GDM1 (cell line): ENCODE data around the gene TMEM38A.
A peak's percentile ranks its signal among the peaks of the same experiment; 100 is the strongest.
"Not testable (repeated sequence)": the region's sequence is repeated elsewhere in the genome, so short reads cannot be mapped to it uniquely, and the experiment has no call there.

Source experiments
- DNase-seq: peaks from one replicate; lab custom pipeline; 2025; lab: John Stamatoyannopoulos, UW

TMEM38A gene

GRCh38 chr19:16676101-16676798 is 15.3 kb downstream of the TMEM38A start:
- no peak for DNase-seq

DNA sequence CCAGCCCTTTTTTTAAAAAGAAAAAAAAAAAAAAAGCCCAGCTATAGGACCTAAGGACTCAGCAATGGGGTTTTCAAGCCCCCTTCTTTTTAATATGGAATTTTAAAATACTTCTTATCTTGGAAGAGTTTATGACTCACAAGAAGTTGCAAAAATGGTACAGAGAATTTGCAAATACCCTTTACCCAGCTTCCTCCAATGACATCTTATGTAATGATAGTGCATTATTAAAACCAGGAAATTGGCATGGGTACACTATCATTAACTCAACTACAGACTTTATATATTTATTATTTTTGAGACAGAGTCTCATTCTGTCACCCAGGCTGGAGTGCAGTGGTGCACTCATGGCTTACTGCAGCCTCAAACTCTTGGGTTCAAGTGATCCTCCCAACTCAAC is 16.1 kb downstream of the TMEM38A start:
- no peak for DNase-seq

- no peak for DNase-seq
Observed at GRCh38 chr19:16678498-16678897, 17.6 kb downstream of the TMEM38A start.

DNA sequence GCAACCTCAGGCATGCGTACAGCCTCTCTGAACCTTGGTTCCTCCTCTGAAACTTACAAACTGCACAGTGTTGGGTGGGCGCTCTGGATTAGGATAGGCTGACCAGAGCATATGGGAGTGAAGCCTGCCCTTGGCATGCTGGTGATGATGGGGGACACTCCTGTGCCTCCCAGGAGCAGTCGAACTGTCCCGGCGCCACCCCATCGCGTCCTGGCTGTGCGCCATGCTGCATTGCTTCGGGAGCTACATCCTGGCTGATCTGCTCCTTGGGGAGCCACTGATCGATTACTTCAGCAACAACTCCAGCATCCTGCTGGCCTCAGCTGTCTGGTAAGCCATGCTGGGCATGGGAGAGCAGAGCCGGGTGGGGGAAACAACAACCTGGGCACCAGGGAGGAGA is 18.9 kb downstream of the TMEM38A start:
- DNase-seq = no peak

- DNase-seq = no peak
Observed at GRCh38 chr19:16682539-16682938, 21.6 kb downstream of the TMEM38A start.

- DNase-seq = no peak
Observed at GRCh38 chr19:16684216-16684615, 23.3 kb downstream of the TMEM38A start.

DNA sequence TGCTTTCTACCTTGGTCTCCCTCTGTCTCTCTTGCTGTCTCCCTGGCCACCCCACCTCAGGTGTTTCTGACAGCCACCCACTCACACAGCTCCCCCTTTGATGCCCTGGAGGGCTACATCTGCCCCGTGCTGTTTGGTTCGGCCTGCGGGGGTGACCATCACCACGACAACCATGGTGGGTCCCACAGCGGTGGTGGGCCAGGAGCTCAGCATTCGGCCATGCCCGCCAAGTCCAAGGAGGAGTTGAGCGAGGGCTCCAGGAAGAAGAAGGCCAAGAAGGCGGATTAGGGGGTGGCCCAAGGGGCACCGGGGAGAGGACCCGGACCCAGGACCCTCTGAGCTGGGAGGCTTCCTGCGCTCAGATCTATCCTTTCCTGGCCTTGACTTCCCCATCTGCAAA is 27.1 kb downstream of the TMEM38A start:
- DNase-seq = no peak

GRCh38 chr19:16698914-16699313 is 38.0 kb downstream of the TMEM38A start:
- DNase-seq = no peak

DNA sequence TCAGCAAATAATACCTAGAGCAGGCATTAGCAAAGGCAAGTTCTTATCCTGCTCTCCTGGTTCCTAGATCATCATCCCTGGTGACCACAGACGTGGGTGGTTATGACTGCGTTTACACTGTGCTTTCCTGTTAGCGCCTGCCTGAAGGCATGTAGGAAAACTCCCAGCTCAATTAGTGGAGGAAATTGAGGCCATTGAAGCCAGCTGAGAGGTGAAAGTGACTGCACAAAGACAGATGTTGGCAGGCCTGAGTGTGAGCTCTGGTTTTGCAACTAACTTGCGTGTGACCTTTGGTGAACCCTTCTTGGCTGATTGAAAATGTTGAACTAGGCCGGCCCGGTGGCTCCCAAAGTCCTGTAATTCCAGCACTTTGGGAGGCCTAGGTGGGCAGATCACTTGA is 41.2 kb downstream of the TMEM38A start:
- no peak for DNase-seq

DNA sequence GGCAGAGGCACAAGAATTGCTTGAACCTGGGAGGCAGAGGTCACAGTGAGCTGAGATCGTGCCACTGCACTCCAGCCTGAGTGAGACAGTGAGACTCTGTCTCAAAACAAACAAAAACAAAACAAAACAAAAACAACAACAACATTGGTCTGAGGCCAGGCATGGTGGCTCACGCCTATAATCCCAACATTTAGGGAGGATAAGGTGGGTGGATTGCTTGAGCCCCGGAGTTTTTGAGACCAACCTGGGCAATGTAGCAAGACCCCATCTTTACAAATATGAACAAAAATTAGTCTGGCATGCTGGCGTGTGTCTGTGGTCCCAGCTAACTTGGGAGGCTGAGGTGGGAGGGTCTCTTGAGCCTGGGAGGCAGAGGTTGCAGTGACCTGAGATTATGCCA is 42.7 kb downstream of the TMEM38A start:
- no peak for DNase-seq

GRCh38 chr19:16710870-16711269 is 49.9 kb downstream of the TMEM38A start:
- DNase-seq = not testable (repeated sequence)

DNA sequence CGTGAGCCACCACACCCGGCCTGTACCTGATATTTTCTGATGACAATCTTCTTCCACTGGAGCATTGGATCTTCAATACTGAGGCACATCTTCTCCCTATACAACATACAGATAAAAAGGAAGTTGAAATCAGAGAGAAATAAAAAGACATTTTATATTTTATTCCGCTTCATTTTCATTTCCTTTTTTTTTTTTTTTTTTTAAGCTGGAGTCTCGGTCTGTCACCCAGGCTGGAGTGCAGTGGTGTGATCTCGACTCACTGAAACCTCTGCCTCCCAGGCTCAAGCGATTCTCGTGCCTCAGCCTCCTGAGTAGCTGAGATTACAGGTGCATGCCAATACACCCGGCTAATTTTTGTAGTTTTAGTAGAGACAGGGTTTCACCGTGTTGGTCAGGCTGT is 51.4 kb downstream of the TMEM38A start:
- DNase-seq = not testable (repeated sequence)

DNA sequence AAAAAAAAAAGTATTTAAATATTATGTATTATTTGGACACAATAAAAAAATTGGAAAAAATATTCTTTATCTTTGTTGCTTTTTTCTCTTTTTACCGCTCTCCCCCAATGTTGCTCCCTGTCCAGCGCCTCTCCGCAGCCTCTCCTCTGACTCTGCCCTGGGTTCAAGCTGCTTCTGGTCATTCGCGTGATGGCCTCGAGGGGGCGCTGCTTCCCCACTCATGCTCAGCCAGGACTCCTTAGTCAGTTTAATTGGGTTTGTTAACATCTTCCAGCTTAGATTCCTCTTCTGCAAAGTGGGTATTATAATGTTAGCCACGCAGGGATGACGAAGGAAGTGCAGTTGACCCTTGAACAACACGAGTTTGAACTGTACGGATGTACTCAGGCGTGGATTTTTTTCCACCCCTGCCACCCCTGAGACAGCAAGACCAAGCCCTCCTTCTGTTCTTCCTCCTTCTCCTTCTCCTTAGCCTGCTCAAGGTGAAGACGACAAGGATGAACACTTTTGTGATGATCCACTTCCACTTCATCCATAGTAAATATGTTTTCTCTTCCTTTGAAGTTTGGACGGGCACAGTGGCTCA is 53.9 kb downstream of the TMEM38A start:
- DNase-seq = peak; percentile 26

DNA sequence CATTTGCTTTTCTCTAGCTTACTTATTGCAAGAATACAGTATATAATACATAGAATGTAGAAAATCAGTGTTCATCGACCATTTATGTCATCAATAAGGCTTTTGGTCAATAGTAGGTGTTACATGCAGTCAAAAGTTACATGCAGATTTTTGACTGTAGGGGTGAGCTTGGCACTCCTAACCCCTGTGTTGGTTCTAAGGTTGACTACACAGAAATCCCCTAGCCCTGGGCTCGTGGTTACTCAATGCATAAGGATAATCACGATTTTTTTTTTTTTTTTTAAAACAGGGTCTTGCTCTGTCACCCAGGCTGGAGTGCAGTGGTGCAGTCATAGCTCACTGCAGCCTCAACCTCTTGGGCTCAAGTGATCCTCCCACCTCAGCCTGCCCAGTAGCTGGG is 54.7 kb downstream of the TMEM38A start:
- DNase-seq = no peak

GRCh38 chr19:16721051-16721450 is 60.1 kb downstream of the TMEM38A start:
- DNase-seq = no peak

- no peak for DNase-seq
Observed at GRCh38 chr19:16722591-16722990, 61.7 kb downstream of the TMEM38A start.

DNA sequence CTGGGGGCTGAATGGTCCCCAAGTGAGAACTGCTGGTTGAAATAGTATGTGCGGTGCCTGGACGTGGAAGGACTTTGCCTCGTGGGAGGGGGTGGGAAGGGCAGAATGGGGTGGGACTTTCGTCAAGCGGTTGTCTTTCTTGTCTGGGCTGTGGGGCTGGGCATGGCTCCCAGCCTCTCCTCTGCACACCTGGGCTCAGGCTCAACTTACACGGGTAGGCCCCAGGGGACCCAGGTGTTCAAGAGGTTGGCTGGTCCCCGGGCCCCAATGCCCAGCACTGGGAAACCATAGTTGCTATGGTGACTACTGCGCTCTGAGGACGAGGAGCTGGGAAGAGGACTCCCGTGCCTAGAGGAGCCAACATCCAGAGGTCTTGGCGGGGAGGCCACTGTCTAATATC is 66.0 kb downstream of the TMEM38A start:
- no peak for DNase-seq

DNA sequence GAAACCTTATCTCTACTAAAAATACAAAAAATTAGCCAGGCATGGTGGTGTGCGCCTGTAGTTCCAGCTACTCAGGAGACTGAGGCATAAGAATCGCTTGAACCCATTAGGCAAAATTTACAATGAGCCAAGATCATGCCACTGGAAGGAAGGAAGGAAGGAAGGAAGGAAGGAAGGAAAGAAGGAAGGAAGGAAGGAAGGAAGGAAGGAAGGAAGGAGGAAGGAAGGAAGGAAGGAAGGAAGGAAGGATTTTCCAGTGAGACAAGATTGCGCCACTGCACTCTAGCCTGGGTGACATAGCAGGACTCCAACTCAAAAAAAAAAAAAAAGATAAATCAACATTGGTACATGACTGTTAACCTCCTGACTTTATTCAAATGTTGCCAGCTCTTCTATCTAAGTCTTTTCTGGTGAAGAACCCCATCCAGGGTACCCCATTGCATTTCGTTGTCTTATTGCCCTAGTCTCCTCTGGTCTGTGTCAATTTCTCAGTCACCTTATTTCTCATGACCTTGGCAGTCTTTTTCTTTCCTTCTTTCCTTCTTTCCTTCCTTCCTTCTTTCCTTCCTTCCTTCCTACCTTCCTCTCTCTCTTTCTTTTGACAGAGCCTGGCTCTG is 74.8 kb downstream of the TMEM38A start:
- DNase-seq = not testable (repeated sequence)

GRCh38 chr19:16736709-16737108 is 75.8 kb downstream of the TMEM38A start:
- DNase-seq = no peak

DNA sequence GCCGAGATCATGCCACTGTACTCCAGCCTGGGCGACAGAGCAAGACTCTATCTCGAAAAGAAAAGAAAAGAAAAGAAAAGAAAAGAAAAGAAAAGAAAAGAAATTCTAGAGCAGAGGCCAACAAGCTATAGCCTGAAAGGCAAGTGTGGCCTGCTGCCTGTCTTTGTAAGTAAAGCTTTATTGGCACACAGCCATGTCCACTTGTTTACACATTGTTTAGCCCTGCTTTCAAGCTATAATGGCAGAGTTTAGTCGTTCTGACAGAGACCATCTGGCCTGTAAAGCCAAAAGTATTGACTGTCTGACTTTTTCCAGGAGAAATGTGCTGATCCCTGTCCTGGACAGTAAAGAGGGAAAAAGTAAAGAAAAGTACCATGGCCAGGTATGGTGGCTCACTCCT is 77.0 kb downstream of the TMEM38A start:
- no peak for DNase-seq

DNA sequence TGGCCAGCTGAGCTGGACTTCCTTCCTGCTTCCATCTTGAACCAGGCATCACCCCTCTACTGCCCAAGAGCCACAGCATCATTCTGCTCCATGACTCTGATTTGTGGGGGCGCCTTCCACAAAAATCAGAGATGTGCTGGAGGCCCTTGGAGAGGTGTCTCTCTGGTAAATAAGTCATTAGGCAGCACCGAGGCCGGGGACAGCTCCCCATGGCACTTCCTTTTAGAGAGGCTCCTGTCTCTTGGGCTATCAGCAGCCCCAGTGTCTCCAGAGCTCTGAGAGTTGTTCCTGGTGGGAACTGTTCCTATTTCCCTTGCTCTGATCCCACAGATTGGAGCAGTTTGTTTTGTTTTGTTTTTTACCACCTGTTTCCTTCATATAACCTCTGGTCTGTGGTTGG is 78.6 kb downstream of the TMEM38A start:
- no peak for DNase-seq
